Adipocyte (in vitro differentiated cells): ENCODE results near the gene DOC2B.
"Not testable (repeated sequence)": the region's sequence is repeated elsewhere in the genome, so short reads cannot be mapped to it uniquely, and the experiment has no call there.

ENCODE experiments used
- DNase-seq: peaks from one replicate; pipeline ENCODE4 v3.0.0-alpha.2; 2015; ENCODE audit warnings: low read depth
- H3K27me3 ChIP-seq: replicated peaks from 2 replicates; pipeline ENCODE4 v1.7.0; 2013; ENCODE audit warnings: mild to moderate bottlenecking, low read length, moderate library complexity; ENCODE audit not compliant: control insufficient read depth, insufficient read depth
- H3K36me3 ChIP-seq: 2 replicates; pipeline ENCODE4 v1.7.0; 2013; ENCODE audit warnings: low read length, mild to moderate bottlenecking, moderate library complexity; ENCODE audit not compliant: control insufficient read depth, insufficient read depth, severe bottlenecking
- H3K4me1 ChIP-seq: 2 replicates; pipeline ENCODE4 v1.7.0; 2013; ENCODE audit warnings: mild to moderate bottlenecking, low read length, moderate library complexity; ENCODE audit not compliant: control insufficient read depth, insufficient read depth
- H3K4me3 ChIP-seq: 2 replicates; pipeline ENCODE4 v1.7.0; 2013; ENCODE audit warnings: mild to moderate bottlenecking, low read length, moderate library complexity
- H3K9ac ChIP-seq: 2 replicates; pipeline ENCODE4 v1.7.0; 2013; ENCODE audit warnings: mild to moderate bottlenecking, low read length, moderate library complexity
- H3K9me3 ChIP-seq: 2 replicates; pipeline ENCODE4 v1.7.0; 2013; ENCODE audit warnings: mild to moderate bottlenecking, low read length, moderate library complexity; ENCODE audit not compliant: control insufficient read depth

Gene DOC2B

DNA sequence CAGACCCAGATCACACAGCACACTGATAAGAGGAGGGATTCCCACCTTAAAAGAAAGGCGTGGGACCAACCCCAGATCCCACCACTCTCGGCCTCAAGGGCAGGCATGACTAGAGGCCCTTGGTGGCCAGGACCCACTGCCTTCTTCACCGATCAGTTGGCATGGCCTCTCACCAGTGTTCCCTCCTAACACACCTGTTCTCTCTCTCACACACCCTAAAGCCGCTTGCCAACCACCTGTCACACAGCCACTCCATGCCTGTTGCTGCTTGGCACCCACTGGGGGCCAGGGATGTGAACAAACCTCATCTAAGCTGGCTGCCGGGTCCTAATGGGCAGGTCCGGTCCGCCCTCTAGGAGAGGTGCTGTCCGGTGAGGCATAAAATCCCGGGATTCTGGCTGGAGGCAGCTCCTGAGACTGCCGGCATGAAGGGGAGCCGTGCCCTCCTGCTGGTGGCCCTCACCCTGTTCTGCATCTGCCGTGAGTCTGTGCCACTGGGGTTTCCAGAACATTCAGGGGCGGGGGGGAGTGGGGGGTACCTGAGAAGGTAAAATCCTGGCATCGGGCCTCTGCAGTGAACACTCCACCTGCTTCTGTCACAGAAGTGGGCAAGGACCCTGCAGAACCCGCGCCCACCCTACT lies 44.2 kb downstream of the DOC2B start, which contains the start of gene SCGB1C2:
Gene SCGB1C2, plus strand, starts transcription at position 404 of the 642 bp plus-strand sequence. Its CDS starts 22 bp downstream, at position 426.
- H3K4me1 ChIP-seq, H3K27me3 ChIP-seq, DNase-seq, H3K9ac ChIP-seq, H3K9me3 ChIP-seq, H3K36me3 ChIP-seq, H3K4me3 ChIP-seq: not testable (repeated sequence)

DNA sequence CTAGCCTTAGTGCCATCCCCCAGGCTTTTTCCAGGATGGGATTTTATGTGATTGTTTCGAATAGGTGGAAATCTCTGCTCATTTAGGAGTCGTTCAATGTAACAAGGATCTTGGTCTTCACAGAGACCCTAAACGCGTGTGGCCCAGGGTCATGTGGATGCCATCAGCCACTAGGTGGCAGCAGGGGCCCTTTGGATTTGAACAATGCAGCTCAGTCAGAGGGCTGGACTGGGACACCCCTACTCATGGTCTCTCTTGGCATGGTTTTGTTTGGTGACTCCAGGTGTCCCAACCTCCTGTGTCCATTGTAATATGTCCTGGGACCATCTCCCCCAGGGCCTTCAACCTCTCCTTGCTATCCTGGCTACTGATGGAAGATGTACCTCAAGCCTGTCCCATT lies 44.9 kb downstream of the DOC2B start:
- not testable (repeated sequence) for H3K4me1 ChIP-seq, H3K36me3 ChIP-seq, H3K9me3 ChIP-seq, DNase-seq, H3K27me3 ChIP-seq, H3K9ac ChIP-seq, H3K4me3 ChIP-seq

DNA sequence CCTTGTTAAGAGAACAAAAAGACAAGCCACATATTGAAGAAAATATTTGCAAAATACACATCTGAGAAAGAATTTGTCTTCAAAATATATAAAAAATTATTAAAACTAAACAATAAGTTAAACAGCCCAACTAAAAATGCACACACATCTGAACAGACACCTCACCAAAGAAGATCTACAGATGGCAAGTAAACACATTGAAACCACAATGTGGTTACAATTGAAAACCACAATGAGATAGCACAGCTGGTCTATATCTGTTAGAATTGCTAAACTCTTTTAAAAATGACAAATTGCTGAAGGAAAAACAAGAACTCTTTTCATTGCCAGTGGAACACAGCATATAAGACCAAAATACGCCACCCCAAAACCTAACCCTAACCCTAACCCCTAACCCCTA lies 45.6 kb downstream of the DOC2B start:
- DNase-seq, H3K9ac ChIP-seq, H3K9me3 ChIP-seq, H3K27me3 ChIP-seq, H3K4me3 ChIP-seq, H3K4me1 ChIP-seq, H3K36me3 ChIP-seq: not testable (repeated sequence)

DNA sequence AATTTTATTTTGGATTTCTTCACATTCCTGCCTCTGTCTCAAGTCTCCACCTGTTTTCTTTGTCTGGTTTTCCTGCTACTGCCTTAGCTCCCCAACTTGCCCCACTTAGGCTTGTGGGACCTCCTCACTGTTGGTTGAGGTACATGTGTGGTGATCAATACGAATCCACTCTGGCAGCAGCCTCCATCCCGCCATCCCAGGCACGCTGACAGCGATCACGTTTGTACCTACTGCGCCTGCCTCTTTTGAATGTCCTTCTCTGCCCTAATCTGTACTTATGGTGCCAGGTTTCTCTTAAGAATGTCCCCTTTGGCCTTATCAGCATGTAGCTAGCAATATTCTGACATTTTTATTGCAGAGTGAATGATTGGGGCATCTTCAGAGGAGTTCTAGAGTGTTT lies 46.4 kb downstream of the DOC2B start:
- H3K27me3 ChIP-seq, H3K4me1 ChIP-seq, H3K9ac ChIP-seq, H3K9me3 ChIP-seq, H3K4me3 ChIP-seq, DNase-seq, H3K36me3 ChIP-seq: not testable (repeated sequence)

DNA sequence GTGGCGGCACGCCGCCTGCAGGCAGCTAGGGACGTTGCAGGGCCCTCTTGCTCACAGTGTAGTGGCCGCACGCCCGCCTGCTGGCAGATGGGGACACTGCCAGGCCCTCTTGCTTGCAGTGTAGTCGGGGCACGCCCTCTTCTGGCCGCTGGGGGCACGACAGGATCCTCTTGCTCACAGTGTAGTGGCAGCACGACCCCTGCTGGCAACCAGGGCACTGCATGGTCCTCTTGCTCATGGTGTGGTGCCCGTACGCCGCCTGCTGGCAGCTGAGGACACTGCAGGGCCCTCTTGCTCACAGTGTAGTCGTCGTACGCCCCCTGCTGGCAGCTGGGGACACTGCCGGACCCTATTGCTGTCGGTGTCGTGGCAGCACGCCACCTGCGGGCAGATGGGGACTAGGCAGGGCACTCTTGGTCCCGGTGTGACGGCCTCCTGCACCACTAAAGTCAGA lies 47.1 kb downstream of the DOC2B start:
- not testable (repeated sequence) for DNase-seq, H3K4me3 ChIP-seq

DNA sequence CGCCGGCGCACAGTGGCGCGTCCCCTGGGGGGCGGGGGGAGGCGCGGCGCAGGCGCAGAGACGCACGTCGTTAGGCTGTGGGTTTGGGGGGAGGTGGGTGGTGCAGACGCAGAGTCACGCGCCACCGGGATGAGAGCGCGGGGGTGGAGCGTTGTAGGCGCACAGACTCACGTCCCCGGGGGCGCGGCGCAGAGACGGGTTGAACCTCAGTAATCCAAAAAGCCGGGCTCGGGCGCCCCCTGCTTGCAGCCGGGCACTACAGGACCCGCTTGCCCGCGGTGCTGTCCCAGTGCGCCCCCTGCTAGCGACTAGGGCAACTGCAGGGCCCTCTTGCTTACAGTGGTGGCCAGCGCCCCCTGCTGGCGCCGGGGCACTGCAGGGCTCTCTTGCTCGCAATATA lies 47.5 kb downstream of the DOC2B start:
- not testable (repeated sequence) for H3K27me3 ChIP-seq, H3K4me1 ChIP-seq, H3K4me3 ChIP-seq, H3K36me3 ChIP-seq, H3K9ac ChIP-seq, DNase-seq, H3K9me3 ChIP-seq

More for the DNA sequence above, 47.1 kb downstream of the DOC2B start:
- not testable (repeated sequence) for H3K9me3 ChIP-seq, H3K9ac ChIP-seq, H3K36me3 ChIP-seq, H3K4me1 ChIP-seq, H3K27me3 ChIP-seq

DNA sequence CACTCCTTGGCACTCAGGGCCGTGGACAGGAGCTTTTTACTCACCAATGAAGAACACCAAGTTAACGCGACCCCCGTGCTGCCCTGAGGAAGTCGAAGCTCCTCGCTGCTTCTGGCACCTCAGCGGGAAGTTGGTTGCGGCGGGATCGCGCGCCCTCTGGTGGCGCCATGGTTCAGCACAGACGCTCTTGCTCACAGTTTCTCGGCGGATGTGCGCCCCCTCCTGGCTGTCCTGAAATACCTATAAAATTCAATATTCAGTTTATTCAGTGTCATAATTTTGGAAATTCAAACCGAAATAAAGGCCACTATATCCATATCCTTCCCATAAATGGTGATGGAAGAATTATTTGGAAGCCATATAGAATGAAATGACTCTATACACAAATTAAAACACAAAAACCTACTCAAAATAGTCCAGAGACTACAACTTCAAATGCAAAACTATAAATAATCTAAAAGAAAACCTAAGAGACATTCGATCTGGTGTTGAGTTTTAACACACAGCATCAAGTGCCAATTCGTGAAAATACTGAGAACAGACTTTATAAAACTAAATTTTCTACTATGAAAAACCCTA lies 63.0 kb downstream of the DOC2B start:
- peak; percentile 48 for DNase-seq
- H3K4me1 ChIP-seq, H3K36me3 ChIP-seq: not testable (repeated sequence)

DNA sequence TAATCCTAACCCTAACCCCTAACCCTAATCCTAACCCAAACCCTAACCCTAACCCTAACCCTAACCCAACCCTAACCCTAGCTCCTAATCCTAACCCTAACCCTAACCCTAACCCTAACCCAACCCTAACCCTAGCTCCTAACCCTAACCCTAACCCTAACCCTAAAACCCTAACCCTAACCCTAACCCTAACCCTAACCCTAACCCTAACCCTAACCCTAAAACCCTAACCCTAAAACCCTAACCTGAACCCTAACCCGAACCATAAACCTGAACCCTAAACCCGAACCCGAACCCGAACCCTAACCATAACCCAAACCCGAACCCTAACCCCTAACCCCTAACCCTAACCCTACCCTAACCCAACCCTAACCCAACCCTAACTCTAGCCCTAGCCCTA lies 68.3 kb downstream of the DOC2B start:
- H3K36me3 ChIP-seq, DNase-seq, H3K9me3 ChIP-seq: not testable (repeated sequence)

More for the DNA sequence above, 63.0 kb downstream of the DOC2B start:
- H3K4me3 ChIP-seq, H3K27me3 ChIP-seq, H3K9me3 ChIP-seq, H3K9ac ChIP-seq: not testable (repeated sequence)

More for the DNA sequence above, 68.3 kb downstream of the DOC2B start:
- not testable (repeated sequence) for H3K27me3 ChIP-seq, H3K4me1 ChIP-seq, H3K4me3 ChIP-seq, H3K9ac ChIP-seq
